SU-DHL-6 (cell line): ENCODE data around the gene DHRS11.

Experiments
- EZH2phosphoT487 ChIP-seq: fragments of 200-600 bp; sonication (generic), shearing (Covaris generic); conservative IDR thresholded peaks from 2 replicates; pipeline ENCODE4 v1.6.1; 2018; ENCODE audit warnings: mild to moderate bottlenecking, antibody characterized with exemption, low read length, moderate library complexity, mixed read lengths
- TF ChIP-seq, protein P1 (sequence below): fragments of 200-600 bp; sonication (generic); IDR thresholded peaks from one replicate; pipeline ENCODE4 v1.5.1; 2017; ENCODE audit warnings: antibody characterized with exemption, mild to moderate bottlenecking, low read length, moderate library complexity; ENCODE audit not compliant: insufficient read depth, poor library complexity, severe bottlenecking

DNA sequence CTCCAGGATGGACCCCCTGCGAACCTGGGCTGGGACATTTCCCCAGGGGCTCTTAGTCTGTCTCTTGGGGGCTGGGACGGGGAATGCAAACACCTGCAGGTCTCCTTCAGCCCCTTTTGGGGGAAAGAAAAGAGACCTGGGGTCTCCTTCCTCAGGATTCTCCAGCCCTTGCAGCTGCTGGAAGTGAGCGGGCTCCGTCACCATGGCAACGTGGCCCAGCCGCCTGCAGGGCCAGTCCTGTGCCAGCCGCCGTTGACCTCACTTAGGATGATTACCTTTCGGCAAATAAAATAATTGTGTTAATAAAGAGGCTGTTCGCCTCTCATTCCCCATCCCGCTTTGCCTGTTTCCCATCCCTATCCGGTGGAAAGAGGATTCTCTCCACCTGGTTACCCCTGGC lies 35.4 kb downstream of the DHRS11 start:
- TF ChIP-seq, protein P1, sequence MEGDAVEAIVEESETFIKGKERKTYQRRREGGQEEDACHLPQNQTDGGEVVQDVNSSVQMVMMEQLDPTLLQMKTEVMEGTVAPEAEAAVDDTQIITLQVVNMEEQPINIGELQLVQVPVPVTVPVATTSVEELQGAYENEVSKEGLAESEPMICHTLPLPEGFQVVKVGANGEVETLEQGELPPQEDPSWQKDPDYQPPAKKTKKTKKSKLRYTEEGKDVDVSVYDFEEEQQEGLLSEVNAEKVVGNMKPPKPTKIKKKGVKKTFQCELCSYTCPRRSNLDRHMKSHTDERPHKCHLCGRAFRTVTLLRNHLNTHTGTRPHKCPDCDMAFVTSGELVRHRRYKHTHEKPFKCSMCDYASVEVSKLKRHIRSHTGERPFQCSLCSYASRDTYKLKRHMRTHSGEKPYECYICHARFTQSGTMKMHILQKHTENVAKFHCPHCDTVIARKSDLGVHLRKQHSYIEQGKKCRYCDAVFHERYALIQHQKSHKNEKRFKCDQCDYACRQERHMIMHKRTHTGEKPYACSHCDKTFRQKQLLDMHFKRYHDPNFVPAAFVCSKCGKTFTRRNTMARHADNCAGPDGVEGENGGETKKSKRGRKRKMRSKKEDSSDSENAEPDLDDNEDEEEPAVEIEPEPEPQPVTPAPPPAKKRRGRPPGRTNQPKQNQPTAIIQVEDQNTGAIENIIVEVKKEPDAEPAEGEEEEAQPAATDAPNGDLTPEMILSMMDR, result no peak
- TF ChIP-seq EZH2phosphoT487, result no peak
